Mesenchymal stem cell (in vitro differentiated cells and primary cell): ENCODE data around the gene ITPRIPL2.

Experiments
- DNase-seq: peaks from one replicate; pipeline ENCODE4 v3.0.0-alpha.2; 2013
- H2AFZ ChIP-seq: one replicate; pipeline ENCODE4 v1.6.1; 2013; ENCODE audit warnings: low read depth, mild to moderate bottlenecking, control low read depth, inconsistent platforms, low read length, moderate library complexity
- H2AK5ac ChIP-seq: 2 replicates; pipeline ENCODE4 v1.6.1; 2013; ENCODE audit warnings: low read length, moderate library complexity, mild to moderate bottlenecking, inconsistent platforms; ENCODE audit not compliant: severe bottlenecking
- H2BK120ac ChIP-seq: one replicate; pipeline ENCODE4 v1.6.1; 2013; ENCODE audit warnings: low read depth, mild to moderate bottlenecking, inconsistent platforms, low read length, moderate library complexity
- H2BK12ac ChIP-seq, 2 experiments: one replicate each; pipeline ENCODE4 v1.6.1; 2013; ENCODE audit warnings: inconsistent platforms in 2 of 2, low read length in 2 of 2, mild to moderate bottlenecking in 2 of 2, moderate library complexity in 2 of 2, control low read depth in 1 of 2
- H2BK15ac ChIP-seq: one replicate; pipeline ENCODE4 v1.6.1; 2013; ENCODE audit warnings: mild to moderate bottlenecking, low read depth, inconsistent platforms; ENCODE audit not compliant: poor library complexity, severe bottlenecking
- H2BK5ac ChIP-seq: 2 replicates; pipeline ENCODE4 v1.6.1; 2013; ENCODE audit warnings: low read depth, mild to moderate bottlenecking, low read length, control low read depth, inconsistent platforms; ENCODE audit not compliant: poor library complexity, severe bottlenecking
- H3K14ac ChIP-seq, 2 experiments: one replicate each; pipeline ENCODE4 v1.6.1; 2013; ENCODE audit warnings: inconsistent platforms in 2 of 2, low read length in 2 of 2, control low read depth in 1 of 2, mild to moderate bottlenecking in 1 of 2, moderate library complexity in 1 of 2
- H3K18ac ChIP-seq, 2 experiments: one replicate each; pipeline ENCODE4 v1.6.1; 2013; ENCODE audit warnings: inconsistent platforms in 2 of 2, low read length in 2 of 2, control low read depth in 1 of 2, low read depth in 1 of 2, mild to moderate bottlenecking in 1 of 2
- H3K23ac ChIP-seq, 2 experiments: one replicate each; pipeline ENCODE4 v1.6.1; 2013; ENCODE audit warnings: inconsistent platforms in 2 of 2, low read length in 2 of 2, mild to moderate bottlenecking in 2 of 2, moderate library complexity in 2 of 2, control low read depth in 1 of 2
- H3K27ac ChIP-seq: 2 replicates; pipeline ENCODE4 v1.5.1; 2013; ENCODE audit warnings: mild to moderate bottlenecking, moderate library complexity, low read length, control low read depth, inconsistent platforms; ENCODE audit not compliant: poor library complexity, severe bottlenecking
- H3K27me3 ChIP-seq, 2 experiments: 2 replicates each; pipeline versions ENCODE4 v1.6.1 to v1.7.0; 2013; ENCODE audit warnings: low read length in 2 of 2, mild to moderate bottlenecking in 2 of 2, moderate library complexity in 2 of 2, control low read depth in 1 of 2, inconsistent platforms in 1 of 2; ENCODE audit not compliant: control insufficient read depth in 1 of 2, insufficient read depth in 1 of 2
- H3K36me3 ChIP-seq, 2 experiments: 2 replicates each; pipeline versions ENCODE4 v1.6.1 to v1.7.0; 2013; ENCODE audit warnings: low read length in 2 of 2, control low read depth in 1 of 2, inconsistent platforms in 1 of 2, low read depth in 1 of 2, mild to moderate bottlenecking in 1 of 2; ENCODE audit not compliant: insufficient read depth in 2 of 2, control insufficient read depth in 1 of 2
- H3K4ac ChIP-seq, 2 experiments: one replicate each; pipeline ENCODE4 v1.6.1; 2013; ENCODE audit warnings: inconsistent platforms in 2 of 2, low read length in 2 of 2, mild to moderate bottlenecking in 2 of 2, moderate library complexity in 2 of 2, control low read depth in 1 of 2, low read depth in 1 of 2
- H3K4me1 ChIP-seq: 2 replicates; pipeline ENCODE4 v1.6.1; 2013; ENCODE audit warnings: low read depth, low read length, control low read depth; ENCODE audit not compliant: control insufficient read depth, insufficient read depth
- H3K4me2 ChIP-seq: 2 replicates; pipeline ENCODE4 v1.6.1; 2013; ENCODE audit warnings: low read length, mild to moderate bottlenecking, inconsistent platforms; ENCODE audit not compliant: poor library complexity, severe bottlenecking
- H3K4me3 ChIP-seq, 2 experiments: 2 replicates each; pipeline versions ENCODE4 v1.5.1 to v1.7.0; 2013; ENCODE audit warnings: low read length in 2 of 2, mild to moderate bottlenecking in 2 of 2, control low read depth in 1 of 2, low read depth in 1 of 2; ENCODE audit not compliant: insufficient read depth in 1 of 2
- H3K79me1 ChIP-seq: replicated peaks from 2 replicates; pipeline ENCODE4 v1.6.1; 2013; ENCODE audit warnings: mild to moderate bottlenecking, control low read depth, low read length, inconsistent platforms; ENCODE audit not compliant: poor library complexity, severe bottlenecking
- H3K9ac ChIP-seq: 2 replicates; pipeline ENCODE4 v1.7.0; 2013; ENCODE audit warnings: mild to moderate bottlenecking, low read length, moderate library complexity
- H3K9me3 ChIP-seq: 2 replicates; pipeline ENCODE4 v1.7.0; 2013; ENCODE audit warnings: mild to moderate bottlenecking, low read length; ENCODE audit not compliant: control insufficient read depth
- H4K8ac ChIP-seq: one replicate; pipeline ENCODE4 v1.6.1; 2013; ENCODE audit warnings: inconsistent platforms, mild to moderate bottlenecking, low read length, moderate library complexity
- H4K91ac ChIP-seq: one replicate; pipeline ENCODE4 v1.6.1; 2013; ENCODE audit warnings: mild to moderate bottlenecking, low read length, inconsistent platforms
- WGBS: methylation state at CpG from one replicate; pipeline ENCODE4 v1.1.7; 2013; ENCODE audit warnings: mixed read lengths; 5-methylcytosine and 5-hydroxymethylcytosine counted together

The ITPRIPL2 gene

GRCh38 chr16:19068237-19068815 lies 45.4 kb upstream of the ITPRIPL2 start:
- H3K27ac ChIP-seq = peak overlapping the region; percentile 34
- 80% methylated on average over 18 of the region's 19 CpGs for WGBS

GRCh38 chr16:19071811-19072777 lies 41.7 kb upstream of the ITPRIPL2 start:
- no peak overlapping the region for H3K4me2 ChIP-seq
- no peaks in the 10 kb centered on the region for H3K9me3 ChIP-seq
- H4K91ac ChIP-seq = no peak overlapping the region
- WGBS = 81% methylated on average over 21 of the region's 21 CpGs
- no peak overlapping the region for H3K4me3 ChIP-seq
- peaks cover 16 to 42% of the 10 kb centered on the region in 2 experiments for H3K36me3 ChIP-seq
- H3K4me1 ChIP-seq = peaks cover 4% of the 10 kb centered on the region
- no peak overlapping the region for H2BK12ac ChIP-seq
- H2BK5ac ChIP-seq = no peak overlapping the region
- no peak overlapping the region for H2AK5ac ChIP-seq
- no peak overlapping the region for H3K27ac ChIP-seq
- no peak overlapping the region for H3K18ac ChIP-seq
- H2BK120ac ChIP-seq = no peak overlapping the region
- no peaks in the 10 kb centered on the region for H3K27me3 ChIP-seq
- no peak overlapping the region for H4K8ac ChIP-seq
- no peak overlapping the region for H2AFZ ChIP-seq
- no peak overlapping the region for H3K23ac ChIP-seq
- peak; percentile 68 for DNase-seq
- H2BK15ac ChIP-seq = no peak overlapping the region
- H3K14ac ChIP-seq = no peak overlapping the region
- no peak overlapping the region for H3K4ac ChIP-seq
- H3K79me1 ChIP-seq = peaks cover 10% of the 10 kb centered on the region
- H3K9ac ChIP-seq = no peak overlapping the region

More at GRCh38 chr16:19068237-19068815, 45.4 kb upstream of the ITPRIPL2 start:
- H4K91ac ChIP-seq = no peak overlapping the region
- H3K36me3 ChIP-seq = peaks cover 3 to 15% of the 10 kb centered on the region in 2 experiments
- peak overlapping the region; percentile 94 for H2AFZ ChIP-seq
- no peak for DNase-seq
- H3K27me3 ChIP-seq = no peaks in the 10 kb centered on the region
- H3K4me3 ChIP-seq = peak overlapping the region; percentile 89 to 96
- peaks cover 8% of the 10 kb centered on the region for H3K79me1 ChIP-seq
- no peak overlapping the region for H3K23ac ChIP-seq
- H3K14ac ChIP-seq = peak overlapping the region in 1 of 2 experiments; percentile 69
- peak overlapping the region in 1 of 2 experiments; percentile 34 for H3K18ac ChIP-seq
- peaks cover 4% of the 10 kb centered on the region for H3K4me1 ChIP-seq
- peak overlapping the region; percentile 88 for H3K4me2 ChIP-seq
- H2BK12ac ChIP-seq = no peak overlapping the region
- no peak overlapping the region for H2BK120ac ChIP-seq
- H3K4ac ChIP-seq = peak overlapping the region in 1 of 2 experiments; percentile 99
- H3K9me3 ChIP-seq = no peaks in the 10 kb centered on the region
- peak overlapping the region; percentile 99 for H3K9ac ChIP-seq
- no peak overlapping the region for H2AK5ac ChIP-seq
- H4K8ac ChIP-seq = peak overlapping the region; percentile 78
- no peak overlapping the region for H2BK5ac ChIP-seq
- no peak overlapping the region for H2BK15ac ChIP-seq

GRCh38 chr16:19073344-19073743 lies 40.4 kb upstream of the ITPRIPL2 start:
- Histone ChIP-seq H3K27me3 (no peaks in the 10 kb centered on the region), H4K91ac (no peak overlapping the region), H3K4me2 (no peak overlapping the region), H3K27ac (no peak overlapping the region), H3K23ac (no peak overlapping the region), H2BK120ac (no peak overlapping the region), H4K8ac (no peak overlapping the region), H3K4ac (no peak overlapping the region), H3K18ac (no peak overlapping the region), H2BK12ac (no peak overlapping the region), H2AFZ (no peak overlapping the region), H3K9me3 (no peaks in the 10 kb centered on the region), H3K4me1 (peaks cover 2% of the 10 kb centered on the region), H3K4me3 (no peak overlapping the region), H2BK5ac (no peak overlapping the region), H2AK5ac (no peak overlapping the region), H3K36me3 (peaks cover 17 to 52% of the 10 kb centered on the region in 2 experiments), H2BK15ac (no peak overlapping the region), H3K9ac (no peak overlapping the region), H3K14ac (no peak overlapping the region), H3K79me1 (peaks cover 6% of the 10 kb centered on the region)
- WGBS = 90% methylated on average over 2 of the region's 3 CpGs
- no peak for DNase-seq

- Histone ChIP-seq H4K8ac (no peak overlapping the region), H3K27ac (no peak overlapping the region), H3K79me1 (peaks cover 6% of the 10 kb centered on the region), H2BK12ac (no peak overlapping the region), H3K14ac (no peak overlapping the region), H2AFZ (no peak overlapping the region), H3K18ac (no peak overlapping the region), H3K4me2 (no peak overlapping the region), H3K4me1 (no peaks in the 10 kb centered on the region), H2BK15ac (no peak overlapping the region), H3K9me3 (no peaks in the 10 kb centered on the region), H3K27me3 (no peaks in the 10 kb centered on the region), H3K4ac (no peak overlapping the region), H3K23ac (no peak overlapping the region), H3K36me3 (peaks cover 21 to 57% of the 10 kb centered on the region in 2 experiments), H3K9ac (no peak overlapping the region), H2BK120ac (no peak overlapping the region), H3K4me3 (no peak overlapping the region), H4K91ac (no peak overlapping the region), H2AK5ac (no peak overlapping the region), H2BK5ac (no peak overlapping the region)
- no peak for DNase-seq
- 85% methylated on average over 7 of the region's 7 CpGs for WGBS
Observed at GRCh38 chr16:19073863-19074262, 39.9 kb upstream of the ITPRIPL2 start.
